HG03280 (cell line): ENCODE data around the gene CEP128.

ENCODE experiments used
- ATAC-seq: cut with Tn5 transposase; IDR thresholded peaks from one replicate; pipeline ENCODE4 v1.9.1; 2021; ENCODE audit warnings: mild to moderate bottlenecking, moderate library complexity; ENCODE audit not compliant: unreplicated experiment

CEP128 gene

DNA sequence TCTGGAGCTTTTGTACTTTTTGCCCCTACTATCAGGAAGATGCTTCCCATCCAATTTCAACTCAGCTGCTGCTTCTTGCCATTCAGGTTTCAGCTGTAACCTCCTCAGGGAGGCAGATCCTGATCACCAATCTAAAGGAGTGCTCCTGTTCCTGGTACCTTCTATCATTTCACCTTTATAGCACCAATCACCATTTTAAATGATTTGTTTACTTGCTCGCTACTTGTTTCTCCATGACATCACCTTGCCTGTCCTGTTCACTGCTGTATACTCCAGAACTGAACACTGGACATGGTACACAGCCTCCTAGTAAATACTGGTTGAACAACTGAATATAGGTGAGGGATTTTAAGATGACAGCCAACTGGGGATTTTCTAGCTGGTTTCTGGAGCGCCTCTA lies 443.0 kb downstream of the CEP128 start:
- ATAC-seq = no peak

DNA sequence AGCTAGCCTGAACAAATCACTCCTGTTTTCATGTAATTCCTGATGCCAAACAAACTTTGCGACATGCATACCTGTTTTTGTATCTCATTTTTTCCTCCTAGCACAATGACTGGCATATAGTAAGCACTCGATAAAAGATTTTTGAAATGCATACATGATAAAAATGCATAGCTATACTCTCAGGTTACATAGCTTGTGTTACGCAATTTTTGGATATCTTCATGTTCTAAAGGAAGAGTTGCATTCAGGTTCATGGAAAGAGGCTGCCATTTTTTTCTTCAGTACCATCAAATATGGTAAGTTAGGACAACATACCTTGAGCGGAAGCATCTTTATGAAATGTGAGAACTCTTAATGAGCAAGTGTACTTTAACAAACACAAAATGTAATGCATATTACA lies 445.4 kb downstream of the CEP128 start:
- ATAC-seq = no peak

DNA sequence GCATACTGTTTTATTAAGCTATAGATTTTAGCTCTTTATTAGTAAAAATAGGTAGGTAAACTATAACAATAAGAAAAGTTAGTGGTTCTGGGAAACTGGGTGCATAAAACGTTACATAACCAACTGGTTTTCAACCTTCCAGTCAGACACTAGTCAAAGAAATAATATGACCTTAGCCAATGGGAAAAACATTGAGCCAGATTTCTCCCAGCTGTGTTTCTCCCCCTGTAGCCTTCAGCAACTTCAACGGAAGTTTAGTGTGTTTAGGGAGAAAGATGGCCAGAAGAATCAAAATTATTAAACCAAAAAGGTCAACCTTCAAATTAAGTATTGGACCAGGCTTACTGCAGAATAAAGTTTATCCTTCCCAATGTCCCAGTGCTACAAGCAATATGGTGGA lies 446.8 kb downstream of the CEP128 start:
- no peak for ATAC-seq

DNA sequence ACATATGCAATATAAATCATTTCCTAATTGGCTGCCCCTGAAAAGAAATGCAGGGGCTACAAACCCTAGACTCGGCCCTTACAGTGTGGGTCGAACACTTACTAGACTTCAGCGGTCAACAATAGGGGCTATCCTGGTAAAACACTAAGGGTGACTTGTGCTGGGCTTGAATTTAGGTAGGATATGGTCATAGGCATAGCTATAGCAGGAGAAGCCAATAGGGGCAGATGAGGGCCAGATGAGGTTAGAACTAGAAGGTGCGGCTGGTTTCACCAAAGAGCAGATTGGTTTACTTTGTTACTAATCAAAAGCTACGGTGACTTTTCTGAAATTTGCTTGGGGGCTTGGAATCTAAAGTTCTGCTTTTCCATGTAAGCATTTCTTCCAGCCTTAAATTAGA lies 447.9 kb downstream of the CEP128 start:
- no peak for ATAC-seq

DNA sequence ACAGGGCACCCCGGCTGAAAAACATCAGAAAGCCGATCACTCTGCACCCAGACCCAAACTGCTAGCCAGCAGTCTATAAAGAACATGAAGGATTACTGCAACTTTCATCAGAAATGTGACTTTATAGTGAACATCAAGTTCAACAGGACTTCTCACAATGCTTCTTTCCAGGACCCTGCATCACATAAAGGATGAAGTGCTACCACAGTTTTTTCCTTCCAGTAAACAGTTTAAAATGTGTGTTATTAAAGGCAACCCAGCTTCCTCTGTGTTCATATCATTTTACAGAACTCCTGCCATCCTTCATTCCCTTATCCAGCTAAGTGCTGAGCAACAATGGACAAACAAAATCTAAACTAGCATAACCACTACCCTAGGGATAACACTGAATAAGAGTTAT lies 449.9 kb downstream of the CEP128 start:
- no peak for ATAC-seq

DNA sequence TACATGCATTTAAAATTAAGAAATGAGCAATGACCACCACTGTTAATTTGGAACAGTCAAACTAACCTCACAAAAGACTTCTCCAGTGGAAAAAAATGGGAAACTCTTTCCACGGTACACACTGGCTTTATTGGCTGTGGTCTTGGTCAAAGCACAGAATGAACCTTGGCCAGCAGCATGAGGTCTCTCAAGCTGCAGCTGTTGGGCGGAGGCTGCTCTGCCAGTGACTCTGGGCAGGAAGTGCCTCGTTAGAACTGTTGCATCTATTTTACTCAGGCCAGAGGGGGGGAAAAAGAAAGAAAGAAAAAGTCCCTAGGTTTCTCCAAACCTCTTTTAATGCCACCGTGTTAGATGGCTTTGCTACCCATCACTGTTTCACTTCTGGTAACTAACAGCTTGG lies 450.4 kb downstream of the CEP128 start:
- no peak for ATAC-seq

DNA sequence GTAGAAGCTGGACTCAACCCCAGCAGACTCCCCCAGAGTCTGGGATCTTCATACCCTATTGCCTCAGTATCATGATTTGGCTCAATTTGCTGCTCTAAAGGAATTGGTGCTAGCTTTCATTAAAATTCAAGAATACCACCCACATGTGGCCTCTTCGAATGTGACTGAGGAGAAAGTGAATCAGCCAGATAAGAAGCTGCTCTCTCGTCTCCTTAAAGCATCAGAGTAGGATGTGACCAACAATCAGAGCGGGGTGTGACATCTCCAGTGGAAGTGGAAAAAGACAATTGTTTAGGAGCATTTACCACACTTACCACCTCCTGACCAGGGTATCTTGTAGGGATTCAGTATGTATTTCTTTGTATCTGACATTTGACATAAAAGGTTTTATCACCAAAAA lies 452.0 kb downstream of the CEP128 start:
- ATAC-seq = no peak

DNA sequence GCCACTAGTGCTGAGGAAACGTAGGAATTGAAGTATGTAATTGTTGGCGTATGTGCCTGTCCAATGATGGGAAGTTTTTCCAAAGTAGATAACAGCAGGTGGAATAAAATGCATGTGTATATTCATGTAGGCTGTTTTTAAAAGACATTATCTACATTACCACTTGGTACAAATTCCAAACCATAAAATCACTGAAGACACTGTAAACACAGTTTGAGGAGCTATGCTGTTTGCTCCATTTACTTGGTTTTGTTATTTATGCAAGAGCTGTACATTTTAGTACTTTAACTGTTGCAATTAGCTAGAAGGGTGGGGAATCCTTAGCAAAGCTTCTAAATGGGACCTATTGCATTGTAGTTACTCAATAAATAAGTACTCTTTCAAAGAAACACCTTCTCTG lies 455.8 kb downstream of the CEP128 start:
- ATAC-seq = no peak

DNA sequence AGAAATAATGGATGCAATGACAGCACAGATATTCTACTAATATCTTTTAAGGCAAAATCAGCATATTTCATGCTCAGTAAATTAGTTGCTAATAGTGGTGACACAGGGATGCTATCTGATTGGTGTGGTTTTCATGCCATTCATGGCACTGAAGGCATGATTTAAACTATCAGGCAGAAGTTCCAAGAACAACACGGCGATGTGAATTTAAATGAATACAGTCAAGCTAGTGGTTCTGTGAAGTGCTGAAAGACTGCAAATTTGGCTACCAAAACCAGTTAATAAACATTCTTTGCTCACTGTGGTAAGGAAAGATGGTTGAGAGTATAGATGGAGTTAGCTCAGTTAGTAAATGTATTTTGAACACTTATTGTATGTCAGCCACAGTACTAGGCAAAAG lies 458.2 kb downstream of the CEP128 start:
- ATAC-seq = no peak

DNA sequence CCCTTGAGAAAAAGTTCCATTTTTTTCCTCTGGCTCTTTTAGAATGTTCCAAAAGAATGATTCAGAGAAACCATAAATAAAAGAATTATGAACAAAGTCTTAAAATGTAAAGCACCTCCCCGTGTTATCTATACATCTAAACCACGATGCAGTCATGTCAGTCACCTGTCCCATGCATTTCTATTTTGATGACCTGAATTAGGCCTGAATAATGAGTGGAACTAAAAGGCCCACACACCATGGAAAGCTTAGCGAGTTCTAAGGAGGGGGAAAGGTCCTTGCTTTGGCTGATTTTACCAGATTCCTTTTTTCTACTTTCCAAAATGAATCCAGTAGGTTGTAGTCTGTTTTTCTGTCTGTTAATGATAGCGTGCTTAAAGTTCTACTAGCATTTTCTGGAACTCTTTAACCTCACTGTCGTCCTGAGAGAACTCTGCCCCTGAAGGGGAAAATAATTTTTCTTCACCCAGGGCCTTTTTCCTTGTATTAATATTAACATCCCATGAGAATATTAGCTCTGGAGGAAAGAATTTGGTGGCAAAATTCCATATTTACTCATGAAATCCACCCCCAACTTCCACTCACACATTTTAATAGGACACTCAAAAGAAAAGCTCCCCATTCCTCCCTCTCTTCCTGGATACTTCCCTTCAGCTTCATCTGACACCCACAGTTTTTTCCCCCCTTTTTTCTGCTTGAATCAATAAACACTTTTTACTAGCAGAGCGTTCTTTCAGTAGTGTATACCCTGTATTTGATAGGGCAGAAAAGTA lies 464.0 kb downstream of the CEP128 start:
- ATAC-seq = no peak

DNA sequence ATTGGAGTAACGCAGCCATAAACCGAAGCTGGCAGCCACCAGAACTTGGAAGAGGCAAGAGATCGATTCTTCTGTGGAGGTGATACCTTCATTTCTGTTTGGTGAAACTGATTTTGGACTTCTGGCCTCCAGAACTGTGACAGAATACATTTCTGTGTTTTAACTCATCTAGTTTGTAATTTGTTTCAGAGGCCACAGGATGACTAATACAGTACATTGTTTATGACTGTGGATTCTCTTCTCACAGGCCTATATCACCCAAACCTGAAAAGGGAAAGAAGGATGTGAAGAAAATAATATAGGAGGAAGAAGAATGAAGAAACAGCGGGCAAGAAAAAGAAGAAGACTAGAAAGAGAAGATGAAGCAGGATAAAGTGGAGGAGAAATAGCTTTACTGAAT lies 466.5 kb downstream of the CEP128 start:
- no peak for ATAC-seq

DNA sequence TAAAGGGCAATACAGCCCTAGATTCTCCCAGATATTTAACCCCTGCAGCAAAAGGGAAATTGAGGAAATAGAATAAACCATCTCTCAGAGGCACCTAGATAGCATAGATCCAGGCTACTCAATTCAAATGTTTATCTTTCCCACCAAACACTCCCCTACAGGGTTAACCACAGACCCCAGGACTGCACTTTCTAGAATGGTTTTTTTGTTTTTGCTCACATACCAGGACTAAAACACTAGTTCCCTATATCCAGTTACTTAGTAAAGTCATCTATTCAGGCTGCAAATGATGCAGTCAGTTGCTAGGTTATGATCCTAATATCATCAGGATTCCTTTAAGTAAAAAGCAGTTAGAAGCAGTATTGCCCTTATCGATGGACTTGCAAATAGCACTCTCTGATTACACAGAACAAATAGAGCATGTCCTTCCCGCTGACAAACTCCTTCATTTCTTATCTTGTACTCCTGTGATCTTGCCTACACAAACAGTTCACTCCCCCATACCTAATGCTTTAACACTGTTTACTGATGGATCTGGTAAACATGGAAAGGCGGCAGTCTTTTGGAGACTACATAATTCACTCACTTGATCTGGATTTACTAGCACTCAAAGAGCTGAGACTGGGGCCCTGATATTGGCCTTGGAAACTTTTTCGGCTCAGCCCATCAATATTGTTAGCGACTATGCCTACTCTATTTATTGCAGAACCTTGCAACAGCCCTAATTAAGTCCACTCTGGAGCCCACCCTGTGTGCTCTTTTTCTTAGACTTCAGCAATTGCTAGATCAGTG lies 473.0 kb downstream of the CEP128 start:
- ATAC-seq = no peak

DNA sequence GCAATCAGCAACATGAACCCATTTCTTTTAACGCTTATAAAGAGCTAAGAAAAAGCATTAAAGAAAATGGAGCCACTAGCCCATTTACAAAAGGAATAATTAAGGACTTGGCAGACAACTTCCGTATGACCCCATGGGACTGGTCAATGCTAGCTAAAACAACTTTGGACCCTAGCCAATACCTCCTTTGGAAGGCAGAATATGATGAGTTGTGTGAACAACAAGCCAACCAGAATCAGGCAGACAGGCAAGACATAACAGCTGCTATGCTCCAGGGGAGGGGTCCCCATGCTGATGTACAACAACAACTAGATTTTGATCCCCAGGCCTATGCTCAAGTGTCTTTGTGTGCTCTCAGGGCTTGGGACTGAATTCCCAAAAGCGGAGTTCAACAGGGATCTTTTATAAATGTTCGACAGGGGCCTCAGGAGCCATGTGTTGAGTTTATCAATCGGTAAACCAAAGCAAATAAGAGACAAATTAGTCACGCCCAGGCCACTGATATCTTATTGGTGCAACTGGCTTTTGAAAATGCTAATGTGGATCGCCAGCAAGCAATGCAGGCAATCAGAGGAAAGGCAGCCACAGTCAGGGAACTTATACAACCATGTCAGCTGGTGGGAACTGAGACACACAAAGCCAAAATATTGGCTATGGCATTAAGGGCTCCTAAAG lies 475.9 kb downstream of the CEP128 start:
- ATAC-seq = no peak

DNA sequence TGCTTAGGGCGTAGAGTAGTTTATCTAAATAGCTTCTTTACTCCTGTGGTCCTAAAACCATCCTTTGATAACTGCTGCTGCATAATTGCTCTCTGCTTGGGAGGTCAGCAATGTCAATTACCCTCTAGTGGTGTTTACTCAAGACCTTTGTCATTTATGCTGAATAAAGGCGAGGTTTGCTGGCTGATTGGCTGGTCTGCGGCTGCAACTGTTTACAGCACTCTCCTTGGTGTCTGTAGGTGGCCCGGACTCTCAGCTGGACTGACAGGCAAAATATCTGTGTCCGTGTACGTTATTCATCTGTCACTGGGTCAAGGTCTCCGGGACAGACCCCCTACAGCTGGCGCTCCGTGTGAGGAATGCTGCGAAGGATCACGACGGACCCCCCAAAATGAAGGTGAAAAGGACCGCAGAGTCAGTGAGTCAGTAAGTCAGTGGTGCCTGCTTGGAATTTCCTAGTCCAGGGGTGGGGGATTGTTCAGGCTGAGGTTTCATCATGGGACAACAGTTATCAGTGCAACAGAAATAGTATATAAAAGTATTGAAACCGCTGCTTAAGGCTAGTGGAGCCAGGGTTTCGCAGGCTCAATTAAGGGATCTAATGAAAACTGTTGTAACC lies 476.9 kb downstream of the CEP128 start:
- no peak for ATAC-seq

DNA sequence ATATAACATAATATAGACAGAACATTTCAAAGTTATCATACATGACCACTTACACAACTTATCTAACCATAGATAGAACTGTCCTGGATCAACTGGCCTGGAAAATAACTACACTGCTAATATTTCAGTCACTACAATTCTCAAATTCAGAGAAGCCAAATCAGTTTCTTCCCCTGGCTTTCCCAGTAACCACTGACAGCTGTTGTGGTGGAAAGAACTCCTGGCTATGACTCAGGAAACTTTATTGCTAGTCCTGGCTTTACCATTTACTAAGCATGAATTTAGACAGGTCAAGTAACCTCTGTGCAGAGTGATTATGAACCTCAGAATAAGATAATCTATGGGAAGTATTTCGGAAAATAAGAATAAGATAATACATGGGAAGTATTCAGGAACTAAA lies 485.3 kb downstream of the CEP128 start:
- ATAC-seq = no peak

DNA sequence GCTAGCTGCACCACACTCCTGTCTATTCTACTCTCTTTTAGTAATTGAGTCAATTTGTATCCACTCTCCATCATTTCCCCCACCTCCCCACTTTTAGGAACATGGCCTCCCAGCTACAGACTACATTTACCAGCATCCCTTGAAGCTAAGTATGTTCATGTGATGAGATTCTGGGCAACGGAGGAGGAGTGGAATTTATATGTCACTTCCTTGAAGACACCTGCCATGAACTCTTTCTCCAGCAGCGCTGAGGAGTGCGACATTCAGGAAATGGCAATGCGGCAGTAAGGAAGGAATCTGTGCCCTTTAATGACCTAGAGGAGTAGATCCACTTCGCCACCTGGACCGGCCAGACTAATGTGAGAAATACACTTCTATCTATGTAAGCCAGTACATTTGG lies 486.5 kb downstream of the CEP128 start:
- ATAC-seq = no peak

DNA sequence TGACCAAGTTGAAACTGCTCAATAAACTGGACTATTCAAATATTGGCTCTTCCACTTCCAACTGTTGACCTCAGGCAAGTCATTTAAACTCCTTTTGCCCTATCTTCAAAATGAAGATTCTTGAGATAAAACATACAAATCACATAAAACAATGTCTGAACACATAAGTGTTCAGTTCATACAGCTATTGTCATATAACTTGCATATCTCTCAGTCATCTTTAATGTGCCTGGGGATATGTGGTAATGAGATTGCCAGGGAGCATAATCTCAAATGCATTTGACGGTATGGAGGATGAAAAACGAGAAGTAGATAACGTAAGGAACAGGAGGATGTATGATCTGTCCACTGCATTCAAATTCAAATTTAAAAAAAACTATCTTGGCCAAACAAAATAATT lies 493.3 kb downstream of the CEP128 start:
- ATAC-seq = no peak

DNA sequence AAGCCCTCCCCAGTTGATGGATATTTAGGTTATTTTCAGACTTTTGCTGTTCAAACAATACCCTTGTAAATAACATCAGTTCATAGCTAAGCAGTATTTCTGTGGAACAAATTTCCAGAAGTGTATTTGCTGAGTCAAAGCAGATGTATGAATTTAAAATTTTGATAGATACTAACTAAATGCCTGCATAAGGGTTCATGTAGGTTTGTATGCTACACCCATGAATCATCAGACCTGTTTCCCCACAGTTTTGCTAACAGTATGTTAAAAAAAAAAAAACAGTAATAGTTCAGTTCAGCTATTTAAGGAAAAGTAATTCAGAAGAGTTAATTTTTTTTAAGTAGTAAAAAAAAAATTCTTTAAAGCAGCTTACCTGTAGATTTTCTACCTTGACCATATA lies 494.1 kb downstream of the CEP128 start:
- no peak for ATAC-seq
